DMS 273 treated with DMSO at 0.1 percent for 48 hours (cell line): ENCODE measurements around the gene TCF4.

Experiments
- DNase-seq: peaks from one replicate; lab custom pipeline; 2025; lab: John Stamatoyannopoulos, UW

The TCF4 gene

DNA sequence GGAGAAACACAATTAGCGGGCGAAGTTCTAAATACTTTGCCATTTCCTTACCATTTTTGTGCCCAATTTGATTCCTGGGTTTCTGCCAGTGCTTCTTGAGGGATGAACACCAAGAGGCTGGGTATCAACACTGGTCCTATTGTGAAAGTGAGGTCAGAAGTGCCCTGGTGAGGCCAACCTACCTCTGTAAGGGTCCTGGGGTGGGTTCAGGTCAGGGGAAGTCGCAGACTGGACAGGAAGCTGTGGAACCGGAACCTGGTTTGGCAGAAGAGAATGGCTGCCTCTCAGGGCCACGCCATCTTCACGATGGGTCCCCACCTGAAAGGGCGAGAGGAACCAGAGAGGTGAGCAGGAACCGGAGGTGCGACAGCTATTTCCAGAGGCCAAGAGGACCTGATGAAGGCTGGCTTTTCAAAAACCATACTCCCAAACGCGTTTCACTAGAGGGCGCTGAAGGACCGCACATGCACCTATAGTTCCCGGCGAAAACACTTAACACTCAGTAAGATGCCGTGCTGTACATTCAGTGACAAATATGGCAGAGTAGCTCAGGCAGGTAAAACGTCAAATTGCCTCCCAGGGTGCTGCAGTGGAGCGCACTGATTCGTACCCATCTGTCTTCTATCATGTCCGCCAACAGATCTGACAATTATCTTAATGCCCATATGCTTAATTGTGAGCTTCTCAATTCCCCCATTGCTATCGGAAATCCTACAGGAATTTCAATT is 353.5 kb downstream of the TCF4 start:
- DNase-seq, result peak; percentile 78

DNA sequence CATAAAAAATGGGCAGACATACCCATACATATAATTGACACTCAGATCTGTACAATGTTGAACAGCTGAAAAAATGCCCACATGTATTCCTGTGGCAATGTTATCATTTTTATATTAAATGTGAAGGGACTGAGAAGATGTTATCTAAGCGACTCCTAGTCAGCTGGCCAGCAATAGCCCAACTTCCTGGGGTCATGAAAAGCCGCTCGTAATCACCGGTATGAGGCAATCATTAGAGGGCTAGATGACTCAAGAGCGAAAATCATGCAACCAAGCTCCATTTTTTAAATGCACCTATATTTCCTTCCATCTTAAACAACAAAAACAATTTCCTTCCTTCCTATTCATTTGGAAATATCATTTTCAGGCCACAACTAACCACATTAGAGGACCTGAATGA is 354.1 kb downstream of the TCF4 start:
- DNase-seq, result no peak

DNA sequence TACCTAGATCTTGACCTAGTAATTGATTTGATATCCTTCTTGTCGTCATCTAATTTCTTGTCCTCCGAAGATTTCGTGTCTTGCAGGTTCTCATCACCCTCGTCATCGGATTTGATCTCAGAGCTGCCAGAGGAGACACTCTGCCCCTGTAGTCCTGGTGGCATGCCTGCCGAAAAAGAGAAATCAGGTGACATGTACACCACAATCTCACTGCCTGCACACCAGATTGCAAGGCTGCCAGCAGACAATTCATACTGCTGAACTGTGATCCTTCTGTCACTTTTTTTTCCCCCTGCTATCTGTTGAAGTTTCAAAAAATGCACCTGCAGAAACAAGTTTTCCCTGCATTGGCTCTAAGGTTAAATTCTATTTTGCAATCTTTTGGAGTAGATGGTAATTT is 355.5 kb downstream of the TCF4 start:
- no peak for DNase-seq

DNA sequence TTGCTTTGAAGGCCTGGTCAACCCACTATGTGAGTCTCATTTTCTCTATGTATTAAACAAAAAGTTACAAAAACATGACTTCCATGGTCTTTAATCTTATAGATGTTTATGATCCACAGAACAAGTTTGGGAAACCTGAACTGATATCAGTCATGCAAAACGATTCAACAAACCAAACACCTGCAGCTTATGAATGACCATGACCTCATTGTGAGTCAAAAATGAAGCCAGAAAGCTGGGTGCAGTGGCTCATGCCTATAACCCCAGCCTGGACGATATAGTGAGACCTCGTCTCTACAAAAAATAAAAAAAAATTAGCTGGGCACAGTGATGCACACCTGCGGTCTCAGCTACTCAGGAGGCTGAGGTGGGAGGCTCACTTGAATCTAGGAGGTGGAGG is 358.3 kb downstream of the TCF4 start:
- DNase-seq, result no peak

- DNase-seq, result no peak
These were observed 359.3 kb downstream of the TCF4 start for GRCh38 chr18:55228707-55229106.

DNA sequence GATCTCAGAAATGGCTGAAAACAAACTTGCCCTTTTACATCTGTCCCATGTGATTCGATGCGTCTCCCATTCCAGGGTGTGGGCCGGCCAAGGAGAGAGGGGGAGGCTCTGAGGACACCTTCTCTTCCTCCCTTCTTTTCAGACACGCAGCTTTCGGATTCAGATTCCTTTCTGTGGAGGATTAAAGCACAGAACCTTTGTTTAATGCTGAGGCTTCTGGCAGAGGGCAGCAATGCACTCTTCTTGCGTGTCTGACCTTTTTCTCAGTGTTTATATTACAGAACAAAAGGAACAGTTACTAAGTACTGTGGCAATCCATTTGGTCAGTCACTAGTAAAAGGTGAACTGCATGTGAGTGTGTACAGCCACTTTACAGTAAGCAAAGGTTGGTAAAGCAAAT is 359.8 kb downstream of the TCF4 start:
- no peak for DNase-seq

DNA sequence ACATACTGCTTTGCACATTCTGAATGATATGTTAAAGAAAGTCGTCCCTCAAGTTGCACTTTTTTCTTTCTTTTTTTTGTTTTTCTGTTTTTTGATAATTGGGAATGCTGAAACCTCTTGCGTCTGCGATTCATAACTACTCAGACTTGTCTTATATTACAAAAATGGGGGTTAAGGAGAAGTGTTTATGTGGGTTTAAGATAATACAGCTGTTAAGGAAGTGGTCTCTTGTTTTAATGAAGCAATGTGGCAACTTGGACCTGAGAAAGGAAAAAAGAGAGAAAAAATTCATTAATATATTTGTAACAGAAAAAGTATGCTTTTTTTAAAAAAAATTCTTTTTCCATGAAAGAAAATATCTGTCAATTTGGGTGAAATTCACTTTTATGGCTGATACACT is 360.2 kb downstream of the TCF4 start:
- no peak for DNase-seq

DNA sequence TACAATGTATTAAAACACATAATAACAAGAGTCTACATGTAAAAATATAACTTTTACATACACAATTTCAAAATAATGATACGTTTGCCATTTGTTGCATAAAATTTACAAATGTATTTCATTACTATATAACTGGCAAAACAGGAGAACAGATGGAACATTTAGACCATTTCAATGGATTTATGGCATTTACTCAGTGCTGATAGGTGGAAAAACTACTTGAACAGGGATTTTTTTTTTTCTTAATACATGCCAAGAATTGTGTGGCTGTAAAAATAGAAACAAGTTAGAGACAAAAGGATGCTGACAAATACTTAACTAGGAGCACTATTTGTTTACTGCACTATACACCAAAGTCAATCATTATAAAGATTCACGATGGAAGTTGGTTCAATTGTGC is 361.9 kb downstream of the TCF4 start:
- DNase-seq, result no peak

DNA sequence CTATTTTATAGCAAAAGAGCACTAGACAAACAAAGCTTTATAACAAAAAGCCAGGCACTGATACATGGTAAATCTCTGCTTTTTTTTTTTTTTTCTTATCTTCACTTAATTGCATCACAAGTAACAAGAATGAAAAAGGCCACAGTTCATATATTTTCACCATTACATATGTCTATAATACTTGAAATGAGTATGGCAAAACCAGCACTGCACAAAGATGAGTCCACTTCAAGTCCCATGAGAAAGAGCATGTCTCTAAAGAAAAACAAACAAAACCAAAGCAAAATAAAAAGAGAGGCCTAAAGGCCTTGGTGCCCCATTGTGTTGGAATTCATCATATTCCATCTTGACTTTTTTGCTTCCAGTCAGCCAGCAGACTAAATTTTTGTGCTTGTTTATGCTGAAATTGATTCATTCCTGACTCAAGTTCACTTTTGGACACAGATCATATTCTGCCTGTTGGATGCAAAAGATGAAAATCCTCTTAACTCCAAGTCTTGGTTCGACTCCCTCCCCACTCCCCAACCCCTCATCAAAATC is 363.8 kb downstream of the TCF4 start:
- no peak for DNase-seq

DNA sequence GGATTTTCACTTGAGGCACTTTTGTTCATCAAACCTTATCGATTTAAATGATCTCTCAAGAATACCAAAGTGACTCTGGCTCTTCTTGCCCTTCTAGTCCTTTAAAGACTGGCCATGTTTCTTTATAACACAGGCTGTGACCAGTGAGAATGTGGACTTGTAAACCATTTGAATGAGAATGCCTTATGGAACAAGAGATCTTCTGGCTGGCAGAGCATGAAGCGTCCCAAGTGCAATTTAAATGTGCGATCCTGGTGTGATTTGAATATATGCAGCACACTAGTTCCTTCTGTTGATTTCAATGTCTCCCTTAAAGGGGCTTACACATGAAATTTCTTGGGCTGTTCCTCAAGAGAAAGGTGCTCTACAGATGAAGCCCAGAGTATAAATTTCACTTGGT is 366.4 kb downstream of the TCF4 start:
- no peak for DNase-seq

- DNase-seq, result no peak
These were observed 367.5 kb downstream of the TCF4 start for GRCh38 chr18:55220523-55220922.

GRCh38 chr18:55219823-55220222 is 368.2 kb downstream of the TCF4 start:
- no peak for DNase-seq

- no peak for DNase-seq
These were observed 368.9 kb downstream of the TCF4 start for GRCh38 chr18:55219059-55219458.

- DNase-seq, result no peak
These were observed 373.0 kb downstream of the TCF4 start for GRCh38 chr18:55214969-55215368.

GRCh38 chr18:55214534-55214933 is 373.5 kb downstream of the TCF4 start:
- DNase-seq, result no peak

GRCh38 chr18:55213586-55213985 is 374.4 kb downstream of the TCF4 start:
- DNase-seq, result no peak

DNA sequence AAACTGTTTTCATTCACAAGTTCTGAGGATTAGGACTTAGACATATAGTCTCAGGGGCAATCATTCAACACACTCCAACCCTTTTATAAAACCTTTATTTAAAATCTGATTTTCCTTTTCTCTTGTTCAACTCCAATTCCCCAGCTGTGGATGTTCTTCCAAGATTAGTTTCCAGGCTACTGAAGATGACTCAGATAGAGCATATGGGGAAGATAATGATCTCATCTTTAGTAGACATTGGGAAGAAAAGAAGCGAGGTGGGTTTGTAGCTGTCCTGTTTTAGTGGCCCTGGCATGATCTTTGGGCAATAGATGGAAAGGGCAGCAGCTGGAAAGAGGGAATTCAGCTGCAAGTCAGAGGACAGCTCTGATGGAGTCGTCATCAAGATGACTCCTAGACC is 381.1 kb downstream of the TCF4 start:
- DNase-seq, result no peak

- no peak for DNase-seq
These were observed 385.6 kb downstream of the TCF4 start for GRCh38 chr18:55202232-55202917.

GRCh38 chr18:55199291-55199963 is 388.6 kb downstream of the TCF4 start:
- no peak for DNase-seq

GRCh38 chr18:55195863-55196262 is 392.1 kb downstream of the TCF4 start:
- DNase-seq, result no peak

DNA sequence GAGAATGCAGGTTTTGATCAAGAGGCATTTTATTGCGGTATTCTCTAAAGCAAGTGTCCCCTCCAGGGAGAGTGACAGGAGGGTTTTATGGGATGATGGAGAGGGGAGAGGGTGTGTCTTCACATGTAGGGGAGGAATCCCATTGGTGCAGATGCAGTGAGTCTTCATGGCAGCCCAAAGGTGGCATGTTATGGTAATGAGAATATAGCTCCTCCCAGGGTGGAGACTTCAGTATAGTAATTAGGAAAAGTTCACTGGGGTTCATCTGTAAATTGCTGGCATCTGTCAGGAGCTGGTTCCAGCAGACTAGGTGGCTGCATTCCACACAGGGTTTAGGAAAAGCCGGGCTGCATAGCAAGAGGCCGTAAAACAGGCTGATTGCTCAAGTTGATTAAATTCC is 398.0 kb downstream of the TCF4 start:
- DNase-seq, result peak; percentile 60

DNA sequence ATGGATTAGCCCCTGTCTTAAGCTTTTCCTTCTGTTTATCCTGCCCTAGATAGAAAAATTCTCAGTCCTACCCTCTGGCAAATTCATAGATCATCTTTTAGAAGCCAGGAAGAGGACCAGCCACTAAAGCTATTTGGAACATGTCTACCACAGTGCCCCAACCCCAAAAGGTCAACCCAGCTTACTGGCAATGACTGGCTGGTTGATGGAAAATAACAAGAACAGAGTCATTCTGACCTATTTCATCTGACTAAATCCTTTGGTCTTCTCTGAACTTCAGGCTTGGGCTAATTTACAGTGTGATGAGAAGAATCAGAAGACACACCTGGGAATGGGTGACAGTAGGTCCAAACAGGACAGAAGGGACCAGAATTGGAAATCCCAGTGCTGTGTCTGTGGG is 401.4 kb downstream of the TCF4 start:
- DNase-seq, result no peak

DNA sequence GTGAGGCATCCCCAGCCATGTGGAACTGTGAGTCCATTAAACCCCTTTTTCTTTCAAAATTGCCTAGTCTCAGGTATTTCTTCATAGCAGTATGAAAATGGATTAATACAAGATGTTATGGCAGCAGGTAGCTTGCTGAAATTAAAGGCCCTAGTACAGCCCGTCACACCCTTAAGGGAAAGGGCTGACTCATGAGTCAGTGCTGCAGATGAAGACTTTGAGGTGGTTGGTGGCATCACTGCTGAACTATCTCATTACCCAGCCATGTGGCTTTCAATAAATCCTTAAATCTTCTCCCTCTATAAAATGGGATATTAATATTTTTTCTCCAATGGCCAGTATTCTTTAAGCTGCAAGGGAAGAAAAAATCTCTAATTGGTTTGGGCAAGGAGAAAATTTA is 402.6 kb downstream of the TCF4 start:
- DNase-seq, result no peak
